ENCODE results near the gene CAMK2B. TPM values are rescaled to one million over a fixed set of nuclear protein-coding genes. Genes with fewer than 3 reads are reported as not detected.

Gene CAMK2B
- total RNA-seq, 1 donor from 2014 or later = 9.3 TPM

DNA sequence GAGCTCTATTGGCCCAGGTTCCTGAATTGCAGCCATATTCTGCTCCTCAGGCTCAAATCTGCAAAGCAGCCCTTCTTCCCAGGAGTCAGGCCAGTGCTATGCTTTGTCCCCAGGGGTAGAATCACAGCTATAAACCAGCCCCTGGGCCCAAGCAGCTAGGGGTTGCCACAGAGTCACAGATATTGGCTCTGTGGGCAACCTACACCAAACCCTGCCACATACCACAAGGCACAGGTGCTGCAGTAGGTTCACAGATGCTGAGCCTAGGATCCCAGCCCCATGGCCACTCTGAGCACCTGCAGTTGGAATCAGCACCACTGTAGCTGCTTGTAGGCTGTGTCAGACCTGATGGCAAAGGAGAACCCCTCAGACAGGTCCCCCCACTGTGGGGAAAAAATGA lies 43.1 kb upstream of the CAMK2B start:
- no peak overlapping the region for H3K4me3 Mint-ChIP-seq (ENCODE audit: low read depth)
- H3K36me3 Mint-ChIP-seq (ENCODE audit: insufficient read depth) = no peaks in the 10 kb centered on the region
- no peak for DNase-seq (ENCODE audit: low spot score, unreplicated experiment)
- H3K27ac Mint-ChIP-seq = no peak overlapping the region
- peaks cover 36% of the 10 kb centered on the region for H3K27me3 Mint-ChIP-seq
- H3K4me1 Mint-ChIP-seq (ENCODE audit: low read depth) = no peaks in the 10 kb centered on the region
- H3K9me3 Mint-ChIP-seq (ENCODE audit: low read depth) = no peaks in the 10 kb centered on the region
- TF ChIP-seq, protein P1, sequence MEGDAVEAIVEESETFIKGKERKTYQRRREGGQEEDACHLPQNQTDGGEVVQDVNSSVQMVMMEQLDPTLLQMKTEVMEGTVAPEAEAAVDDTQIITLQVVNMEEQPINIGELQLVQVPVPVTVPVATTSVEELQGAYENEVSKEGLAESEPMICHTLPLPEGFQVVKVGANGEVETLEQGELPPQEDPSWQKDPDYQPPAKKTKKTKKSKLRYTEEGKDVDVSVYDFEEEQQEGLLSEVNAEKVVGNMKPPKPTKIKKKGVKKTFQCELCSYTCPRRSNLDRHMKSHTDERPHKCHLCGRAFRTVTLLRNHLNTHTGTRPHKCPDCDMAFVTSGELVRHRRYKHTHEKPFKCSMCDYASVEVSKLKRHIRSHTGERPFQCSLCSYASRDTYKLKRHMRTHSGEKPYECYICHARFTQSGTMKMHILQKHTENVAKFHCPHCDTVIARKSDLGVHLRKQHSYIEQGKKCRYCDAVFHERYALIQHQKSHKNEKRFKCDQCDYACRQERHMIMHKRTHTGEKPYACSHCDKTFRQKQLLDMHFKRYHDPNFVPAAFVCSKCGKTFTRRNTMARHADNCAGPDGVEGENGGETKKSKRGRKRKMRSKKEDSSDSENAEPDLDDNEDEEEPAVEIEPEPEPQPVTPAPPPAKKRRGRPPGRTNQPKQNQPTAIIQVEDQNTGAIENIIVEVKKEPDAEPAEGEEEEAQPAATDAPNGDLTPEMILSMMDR (IDR thresholded peaks at IDR 0.05; ENCODE audit: unreplicated experiment) = no peak

DNA sequence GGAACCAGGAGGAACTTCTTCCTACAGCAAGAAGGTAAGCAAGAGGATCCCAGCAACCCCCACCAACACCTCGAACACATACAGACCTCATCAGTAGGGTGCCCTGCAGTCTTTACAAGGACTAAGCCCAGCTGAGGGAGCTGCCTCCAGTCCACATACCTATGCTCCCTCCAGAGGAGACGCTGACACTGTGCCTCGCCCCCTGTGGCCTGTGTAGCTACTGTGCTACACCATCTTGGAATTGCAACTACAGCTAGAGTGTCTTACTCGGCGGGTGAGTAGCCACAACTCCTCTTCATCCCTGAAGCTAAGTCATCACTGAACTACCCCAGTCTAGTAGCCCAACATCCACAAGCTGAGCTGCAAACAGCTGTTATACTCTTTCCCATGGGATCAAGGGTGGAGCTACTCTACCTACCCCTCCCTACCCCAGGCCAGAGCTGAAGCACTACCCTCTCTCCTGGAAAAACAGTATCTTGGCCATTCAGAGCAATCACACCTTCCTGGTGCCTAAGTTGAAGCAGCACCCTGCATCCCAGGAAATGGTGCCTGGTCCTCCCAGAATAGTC lies 42.2 kb upstream of the CAMK2B start:
- Mint-ChIP-seq H3K27me3 (peaks cover 32% of the 10 kb centered on the region), H3K4me3 (ENCODE audit: low read depth) (no peak overlapping the region), H3K36me3 (ENCODE audit: insufficient read depth) (no peaks in the 10 kb centered on the region), H3K9me3 (ENCODE audit: low read depth) (peaks cover under 1% of the 10 kb centered on the region), H3K4me1 (ENCODE audit: low read depth) (no peaks in the 10 kb centered on the region), H3K27ac (no peak overlapping the region)
- TF ChIP-seq, protein P1 (IDR thresholded peaks at IDR 0.05; ENCODE audit: unreplicated experiment) = no peak
- no peak for DNase-seq (ENCODE audit: low spot score, unreplicated experiment)

DNA sequence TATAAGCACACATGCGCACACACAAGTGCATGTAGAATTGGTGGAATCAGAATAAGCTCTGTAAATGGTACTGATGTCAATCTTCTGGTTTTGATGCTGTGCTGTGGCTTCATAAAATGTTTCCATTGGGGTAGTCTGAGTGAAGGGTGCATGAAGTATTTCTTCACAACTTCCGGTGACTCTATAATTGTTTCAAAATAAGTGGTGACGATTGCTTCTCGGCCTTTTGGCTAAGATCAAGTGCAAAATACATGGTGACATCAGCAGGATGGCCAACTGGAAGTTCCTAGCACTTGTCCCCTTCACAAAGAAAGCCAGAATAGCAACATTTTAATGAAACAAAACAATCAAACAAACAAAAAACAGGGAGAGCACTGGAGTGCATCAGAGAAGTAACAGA lies 41.6 kb upstream of the CAMK2B start:
- H3K4me1 Mint-ChIP-seq (ENCODE audit: low read depth) = no peaks in the 10 kb centered on the region
- H3K4me3 Mint-ChIP-seq (ENCODE audit: low read depth) = no peak overlapping the region
- no peaks in the 10 kb centered on the region for H3K36me3 Mint-ChIP-seq (ENCODE audit: insufficient read depth)
- H3K27ac Mint-ChIP-seq = no peak overlapping the region
- TF ChIP-seq, protein P1 (IDR thresholded peaks at IDR 0.05; ENCODE audit: unreplicated experiment) = no peak
- peaks cover 32% of the 10 kb centered on the region for H3K27me3 Mint-ChIP-seq
- no peak for DNase-seq (ENCODE audit: low spot score, unreplicated experiment)
- peaks cover 7% of the 10 kb centered on the region for H3K9me3 Mint-ChIP-seq (ENCODE audit: low read depth)

DNA sequence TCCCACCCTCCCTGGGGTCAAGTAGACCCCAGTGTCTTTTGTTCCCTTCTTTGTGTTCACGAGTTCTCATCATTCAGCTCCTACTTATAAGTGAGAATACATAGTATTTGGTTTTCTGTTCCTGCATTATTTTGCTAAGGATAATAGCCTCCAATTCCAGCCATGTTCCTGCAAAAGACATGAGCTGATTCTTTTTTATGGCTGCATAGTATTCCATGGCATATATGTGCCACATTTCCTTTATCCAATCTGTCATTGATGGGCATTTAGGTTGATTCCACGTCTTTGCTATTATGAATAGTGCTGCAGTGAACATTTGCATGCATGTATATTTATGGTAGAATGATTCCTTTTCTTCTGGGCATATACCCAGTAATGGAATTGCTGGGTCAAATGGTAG lies 28.3 kb upstream of the CAMK2B start:
- Mint-ChIP-seq H3K4me1 (ENCODE audit: low read depth) (no peaks in the 10 kb centered on the region), H3K9me3 (ENCODE audit: low read depth) (peaks cover 28% of the 10 kb centered on the region), H3K27me3 (peaks cover 26% of the 10 kb centered on the region), H3K36me3 (ENCODE audit: insufficient read depth) (peaks cover 1% of the 10 kb centered on the region), H3K4me3 (ENCODE audit: low read depth) (no peak overlapping the region), H3K27ac (no peak overlapping the region)
- TF ChIP-seq, protein P1 (IDR thresholded peaks at IDR 0.05; ENCODE audit: unreplicated experiment) = no peak
- DNase-seq (ENCODE audit: low spot score, unreplicated experiment) = no peak

DNA sequence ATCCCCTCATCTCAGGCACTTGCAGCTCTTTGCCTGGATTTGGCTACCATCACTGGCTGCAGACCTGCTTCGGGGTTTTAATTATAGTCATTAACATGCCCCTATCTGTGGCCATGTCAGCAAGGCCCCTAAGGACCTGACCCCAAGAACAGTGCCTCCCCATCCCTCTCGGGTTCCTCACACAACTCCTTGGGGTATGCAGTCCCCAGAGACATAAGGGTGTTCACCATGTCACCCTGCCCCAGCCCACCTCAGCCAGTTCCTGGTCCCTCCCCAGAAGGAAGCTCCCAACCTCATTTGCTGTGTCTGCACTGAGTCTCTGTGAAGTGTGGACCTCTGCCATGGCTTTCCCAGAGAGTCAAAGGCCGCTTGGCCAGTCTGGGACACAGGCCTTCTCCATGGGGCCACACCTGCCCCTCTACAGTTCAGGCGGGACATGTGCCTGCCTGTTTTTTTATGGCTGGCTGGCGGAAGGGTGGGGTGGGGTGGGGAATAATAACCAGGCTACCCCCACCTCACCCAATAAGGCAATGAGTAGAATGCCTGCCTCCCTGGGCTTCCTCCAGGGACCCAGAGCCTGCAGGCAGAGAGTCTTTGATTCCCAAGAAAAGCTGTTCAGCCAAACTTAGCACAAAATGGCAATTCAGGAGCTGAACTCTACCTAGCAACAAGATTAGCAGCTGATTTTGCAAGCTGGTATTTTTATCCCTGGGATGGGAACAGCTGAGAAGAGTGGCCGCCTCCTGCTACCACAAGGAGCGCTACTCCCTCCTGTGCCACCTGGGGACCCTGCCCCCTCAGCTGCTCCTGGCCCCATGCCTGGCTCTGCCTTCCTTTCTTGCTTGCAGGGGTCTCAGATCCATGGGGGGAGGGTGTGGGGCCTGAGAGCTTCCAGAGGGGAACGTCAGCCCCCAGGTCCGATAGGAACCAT lies 23.7 kb upstream of the CAMK2B start:
- DNase-seq (ENCODE audit: low spot score, unreplicated experiment) = no peak
- Mint-ChIP-seq H3K27me3 (peaks cover 21% of the 10 kb centered on the region), H3K27ac (no peak overlapping the region), H3K4me1 (ENCODE audit: low read depth) (no peaks in the 10 kb centered on the region), H3K9me3 (ENCODE audit: low read depth) (peaks cover under 1% of the 10 kb centered on the region), H3K36me3 (ENCODE audit: insufficient read depth) (no peaks in the 10 kb centered on the region), H3K4me3 (ENCODE audit: low read depth) (no peak overlapping the region)
- TF ChIP-seq, protein P1 (IDR thresholded peaks at IDR 0.05; ENCODE audit: unreplicated experiment) = peak; percentile 35

Data from progenitor cell of endocrine pancreas (in vitro differentiated cells).